GM19395 (cell line): Measurements from ENCODE around the gene FAR1.

Experiments used
- ATAC-seq: cut with Tn5 transposase; IDR thresholded peaks from one replicate; pipeline ENCODE4 v1.9.1; 2021; ENCODE audit warnings: mild to moderate bottlenecking, moderate library complexity; ENCODE audit not compliant: unreplicated experiment

The FAR1 gene

GRCh38 chr11:13775471-13775870, 107.0 kb downstream of the FAR1 start:
- no peak for ATAC-seq

GRCh38 chr11:13776134-13776815, 107.8 kb downstream of the FAR1 start:
- no peak for ATAC-seq

GRCh38 chr11:13777341-13777985, 109.0 kb downstream of the FAR1 start:
- ATAC-seq, result no peak

DNA sequence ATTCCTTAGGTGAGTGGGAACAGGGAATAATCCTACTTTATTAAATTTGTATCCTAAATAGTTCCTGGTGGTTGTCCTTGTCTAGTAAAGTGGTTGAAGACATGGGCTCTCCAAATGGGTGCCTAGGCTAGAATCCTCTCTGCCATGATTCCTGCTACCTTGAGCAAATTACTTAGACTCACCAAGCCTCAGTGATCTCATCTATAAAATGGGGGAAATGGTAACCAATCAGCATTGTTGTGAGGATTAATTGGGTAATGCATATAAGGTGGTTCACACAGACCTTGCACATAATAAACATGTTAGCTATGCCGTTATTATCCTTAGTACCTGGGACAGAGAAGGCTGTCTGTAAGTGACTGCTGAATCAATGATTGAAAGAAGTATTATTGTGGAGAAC, 109.9 kb downstream of the FAR1 start:
- ATAC-seq, result no peak

DNA sequence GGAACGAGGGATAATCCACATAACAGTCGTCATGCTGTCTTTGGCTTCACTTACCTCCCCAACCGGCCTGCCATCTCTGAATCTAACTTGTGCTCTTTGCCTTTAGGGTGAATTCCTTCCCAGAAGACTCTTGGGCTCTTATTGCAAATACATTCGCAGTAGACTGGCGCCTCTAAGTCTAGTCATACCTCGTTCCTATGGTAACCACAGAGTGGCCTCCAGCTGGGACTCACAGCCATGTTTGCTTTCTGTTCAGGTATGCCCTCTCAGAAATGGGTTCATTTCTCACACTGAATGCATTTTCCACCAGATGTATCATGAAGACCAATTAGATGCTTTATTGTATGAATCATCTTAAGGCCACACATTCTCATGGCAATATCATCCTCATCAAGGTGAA, 112.7 kb downstream of the FAR1 start:
- no peak for ATAC-seq
